ENCODE measurements around the gene XRN1.
A peak's percentile ranks its signal among the peaks of the same experiment; 100 is the strongest.

XRN1 gene

DNA sequence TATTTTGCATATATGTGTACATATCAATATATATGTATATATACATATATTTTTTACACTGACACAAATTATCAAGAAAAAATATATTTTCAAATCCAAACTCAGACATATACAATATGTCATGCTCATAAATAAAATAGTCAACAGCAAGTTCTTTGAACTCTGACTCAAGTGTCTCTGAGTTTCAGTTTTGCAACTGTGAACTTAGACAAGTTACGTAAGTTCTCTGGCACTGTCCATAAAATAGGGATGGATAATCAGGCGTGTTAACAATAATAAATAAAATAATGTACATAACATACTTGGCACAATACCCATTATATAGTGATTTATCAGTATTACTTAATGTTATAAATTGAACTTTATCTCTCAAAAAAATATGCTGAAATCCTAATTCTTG lies 12.1 kb upstream of the XRN1 start:
- TF ChIP-seq, protein P1, sequence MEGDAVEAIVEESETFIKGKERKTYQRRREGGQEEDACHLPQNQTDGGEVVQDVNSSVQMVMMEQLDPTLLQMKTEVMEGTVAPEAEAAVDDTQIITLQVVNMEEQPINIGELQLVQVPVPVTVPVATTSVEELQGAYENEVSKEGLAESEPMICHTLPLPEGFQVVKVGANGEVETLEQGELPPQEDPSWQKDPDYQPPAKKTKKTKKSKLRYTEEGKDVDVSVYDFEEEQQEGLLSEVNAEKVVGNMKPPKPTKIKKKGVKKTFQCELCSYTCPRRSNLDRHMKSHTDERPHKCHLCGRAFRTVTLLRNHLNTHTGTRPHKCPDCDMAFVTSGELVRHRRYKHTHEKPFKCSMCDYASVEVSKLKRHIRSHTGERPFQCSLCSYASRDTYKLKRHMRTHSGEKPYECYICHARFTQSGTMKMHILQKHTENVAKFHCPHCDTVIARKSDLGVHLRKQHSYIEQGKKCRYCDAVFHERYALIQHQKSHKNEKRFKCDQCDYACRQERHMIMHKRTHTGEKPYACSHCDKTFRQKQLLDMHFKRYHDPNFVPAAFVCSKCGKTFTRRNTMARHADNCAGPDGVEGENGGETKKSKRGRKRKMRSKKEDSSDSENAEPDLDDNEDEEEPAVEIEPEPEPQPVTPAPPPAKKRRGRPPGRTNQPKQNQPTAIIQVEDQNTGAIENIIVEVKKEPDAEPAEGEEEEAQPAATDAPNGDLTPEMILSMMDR (IDR thresholded peaks at IDR 0.05; ENCODE audit: insufficient read depth, low read length, poor library complexity, severe bottlenecking) = no peak
- Histone ChIP-seq H3K4me3 (replicated peaks; ENCODE audit: low read depth, low read length) (no peak overlapping the region), H3K36me3 (ENCODE audit: control insufficient read depth, insufficient read depth, low read length) (peaks cover 5% of the 10 kb centered on the region), H3K27me3 (replicated peaks; ENCODE audit: control insufficient read depth, insufficient read depth, low read length) (no peaks in the 10 kb centered on the region)
- DNase-seq (ENCODE audit: extremely low read depth, insufficient read length) = no peak

DNA sequence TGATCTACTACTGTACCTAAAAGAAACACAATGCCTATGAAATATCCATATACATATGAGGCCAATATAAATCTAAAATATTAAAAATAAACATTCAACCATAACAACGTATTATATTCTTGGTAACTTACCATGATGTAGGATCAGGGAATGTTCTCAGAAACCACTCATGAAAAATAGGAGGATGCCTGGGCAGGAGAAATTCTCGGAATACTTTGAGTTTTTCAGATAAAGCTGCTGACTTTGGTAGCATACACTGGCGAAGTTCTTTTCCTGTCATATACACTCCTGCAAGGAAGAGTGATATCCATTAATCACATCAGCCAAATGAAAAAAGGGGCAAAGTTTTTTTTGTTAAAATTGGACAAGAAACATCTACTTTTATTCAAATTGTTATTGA lies 11.3 kb upstream of the XRN1 start:
- no peak overlapping the region for H3K4me3 ChIP-seq (replicated peaks; ENCODE audit: low read depth, low read length)
- H3K27me3 ChIP-seq (replicated peaks; ENCODE audit: control insufficient read depth, insufficient read depth, low read length) = no peaks in the 10 kb centered on the region
- TF ChIP-seq, protein P1 (IDR thresholded peaks at IDR 0.05; ENCODE audit: insufficient read depth, low read length, poor library complexity, severe bottlenecking) = no peak
- no peak for DNase-seq (ENCODE audit: extremely low read depth, insufficient read length)
- peaks cover 5% of the 10 kb centered on the region for H3K36me3 ChIP-seq (ENCODE audit: control insufficient read depth, insufficient read depth, low read length)

DNA sequence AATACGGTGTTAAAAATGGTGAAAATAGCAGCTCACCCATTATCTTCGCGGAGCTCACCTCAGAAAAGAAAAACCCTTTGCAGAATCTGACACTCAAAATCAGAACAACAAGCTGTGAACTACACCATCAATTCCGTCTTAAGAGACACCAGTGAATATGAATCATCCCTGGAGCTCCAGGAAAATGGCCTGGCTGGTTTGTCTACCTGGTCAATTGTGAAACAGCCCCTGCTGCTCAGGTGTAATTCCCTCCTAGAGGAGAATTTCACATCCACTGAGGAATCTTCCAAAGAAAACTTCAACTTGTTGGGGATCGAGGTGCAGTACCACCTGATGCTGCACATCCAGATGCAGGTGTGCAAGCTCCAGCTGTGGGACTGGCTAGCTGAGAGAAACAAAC lies 3.0 kb upstream of the XRN1 start:
- Histone ChIP-seq H3K27me3 (replicated peaks; ENCODE audit: control insufficient read depth, insufficient read depth, low read length) (no peaks in the 10 kb centered on the region), H3K36me3 (ENCODE audit: control insufficient read depth, insufficient read depth, low read length) (peaks cover 2% of the 10 kb centered on the region), H3K4me3 (replicated peaks; ENCODE audit: low read depth, low read length) (no peak overlapping the region)
- TF ChIP-seq, protein P1 (IDR thresholded peaks at IDR 0.05; ENCODE audit: insufficient read depth, low read length, poor library complexity, severe bottlenecking) = no peak
- no peak for DNase-seq (ENCODE audit: extremely low read depth, insufficient read length)

DNA sequence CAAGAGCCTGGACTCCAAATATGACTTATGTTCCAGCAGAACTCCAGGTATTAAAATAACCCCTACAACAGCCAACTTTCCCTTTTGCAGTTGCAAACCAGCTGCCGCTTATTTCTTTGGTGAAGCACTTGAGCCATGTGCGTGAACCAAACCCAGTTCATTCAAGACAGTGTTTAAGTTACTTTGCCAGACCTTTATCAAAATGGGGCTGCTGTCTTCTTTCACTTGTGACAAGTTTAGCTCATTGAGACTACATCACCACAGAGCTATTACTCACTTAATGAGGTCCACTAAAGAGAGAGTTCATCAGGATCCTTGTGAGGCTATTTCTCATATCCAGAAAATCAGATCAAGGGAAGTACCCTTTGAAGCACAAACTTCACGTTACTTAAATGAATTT lies 2.4 kb upstream of the XRN1 start:
- no peak for DNase-seq (ENCODE audit: extremely low read depth, insufficient read length)
- TF ChIP-seq, protein P1 (IDR thresholded peaks at IDR 0.05; ENCODE audit: insufficient read depth, low read length, poor library complexity, severe bottlenecking) = no peak
- Histone ChIP-seq H3K4me3 (replicated peaks; ENCODE audit: low read depth, low read length) (no peak overlapping the region), H3K27me3 (replicated peaks; ENCODE audit: control insufficient read depth, insufficient read depth, low read length) (no peaks in the 10 kb centered on the region), H3K36me3 (ENCODE audit: control insufficient read depth, insufficient read depth, low read length) (peaks cover 2% of the 10 kb centered on the region; the same call in 1 of the 2 replicates)

DNA sequence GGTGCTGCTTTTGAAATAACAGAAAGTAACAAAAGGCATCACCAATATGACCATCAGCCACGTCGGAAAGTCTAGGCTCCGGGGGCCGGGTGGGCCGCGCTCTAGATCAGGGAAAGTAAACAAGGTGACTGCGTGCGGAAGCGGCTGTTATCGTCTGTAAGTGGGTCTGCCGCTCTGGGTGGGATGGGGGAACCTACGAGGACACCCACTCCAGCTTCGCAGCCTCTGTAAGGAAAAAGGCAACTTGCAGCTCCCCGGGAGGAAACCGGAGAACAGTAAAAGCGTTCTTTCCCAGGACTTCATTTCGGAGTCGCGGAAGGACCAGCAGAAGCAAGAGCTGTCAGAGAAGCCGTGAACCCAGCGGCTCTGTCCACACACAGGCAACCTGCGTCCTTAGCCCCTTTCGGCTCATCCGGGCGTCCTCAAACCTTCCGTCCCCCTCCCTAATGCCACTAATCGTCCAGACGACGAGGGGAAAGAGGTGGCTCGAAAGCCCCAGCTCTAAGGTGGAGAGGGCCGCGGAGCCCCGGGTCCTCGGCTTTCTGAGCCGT lies 461 bp downstream of the XRN1 start:
- Histone ChIP-seq H3K4me3 (replicated peaks; ENCODE audit: low read depth, low read length) (peak overlapping the region; percentile 87), H3K27me3 (replicated peaks; ENCODE audit: control insufficient read depth, insufficient read depth, low read length) (no peaks in the 10 kb centered on the region), H3K36me3 (ENCODE audit: control insufficient read depth, insufficient read depth, low read length) (peaks cover 2% of the 10 kb centered on the region; the same call in 1 of the 2 replicates)
- DNase-seq (ENCODE audit: extremely low read depth, insufficient read length) = no peak
- TF ChIP-seq, protein P1 (IDR thresholded peaks at IDR 0.05; ENCODE audit: insufficient read depth, low read length, poor library complexity, severe bottlenecking) = no peak

DNA sequence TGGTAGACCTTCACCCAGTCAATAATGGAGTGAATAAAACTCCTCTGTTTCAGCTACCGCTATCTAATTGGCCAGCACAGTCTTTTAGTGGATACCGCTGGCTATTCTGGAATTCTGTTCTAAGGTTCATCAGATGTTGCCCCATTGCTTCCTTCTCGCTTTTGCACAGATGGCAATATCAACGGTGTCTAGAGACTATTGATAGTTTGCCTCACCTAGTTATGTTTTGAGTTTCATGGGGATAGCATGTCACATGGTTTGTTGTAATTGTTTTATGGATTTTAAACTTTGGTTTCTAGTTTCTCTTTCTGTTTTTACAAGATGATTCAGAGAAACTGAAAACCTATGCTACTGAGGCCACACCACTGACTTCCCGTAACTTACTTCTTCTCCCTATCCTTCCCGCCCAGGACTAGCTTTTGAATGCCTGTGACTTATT lies 2.0 kb downstream of the XRN1 start:
- DNase-seq (ENCODE audit: extremely low read depth, insufficient read length) = peak; percentile 25
- H3K27me3 ChIP-seq (replicated peaks; ENCODE audit: control insufficient read depth, insufficient read depth, low read length) = no peaks in the 10 kb centered on the region
- TF ChIP-seq, protein P1 (IDR thresholded peaks at IDR 0.05; ENCODE audit: insufficient read depth, low read length, poor library complexity, severe bottlenecking) = no peak
- H3K4me3 ChIP-seq (replicated peaks; ENCODE audit: low read depth, low read length) = peak overlapping the region; percentile 87
- H3K36me3 ChIP-seq (ENCODE audit: control insufficient read depth, insufficient read depth, low read length) = no peaks in the 10 kb centered on the region; the same call in 1 of the 2 replicates

Measured in GM06990 (cell line).